ENCODE results near the gene INO80B.

- no peak for TF ChIP-seq TEAD4 (IDR thresholded peaks at IDR 0.05; ENCODE audit: low read depth, low read length)
- TF ChIP-seq SP1 (IDR thresholded peaks at IDR 0.05; ENCODE audit: low read depth, low read length): peak; percentile 97
- TF ChIP-seq EP300 (IDR thresholded peaks at IDR 0.05; ENCODE audit: borderline replicate concordance in 1 of 2, low read depth in 2 of 2, low read length in 2 of 2): no peak
- TF ChIP-seq CTCF (IDR thresholded peaks at IDR 0.05; ENCODE audit: control extremely low read depth in 1 of 3, insufficient read depth in 1 of 3, low read depth in 1 of 3, low read length in 3 of 3): no peak
- TF ChIP-seq POLR2AphosphoS5 (IDR thresholded peaks at IDR 0.05; ENCODE audit: low read depth, low read length): peak; percentile 31; the same call in 1 of the 2 replicates
- TF ChIP-seq POLR2A (IDR thresholded peaks at IDR 0.05; ENCODE audit: control extremely low read depth in 1 of 2, low read depth in 2 of 2, low read length in 2 of 2): peak in 1 of 2 experiments; percentile 83; a peak in 2 of 3 replicates
- no peak for TF ChIP-seq RNF2 (IDR thresholded peaks at IDR 0.05; ENCODE audit: borderline replicate concordance, low read depth, low read length, missing control alignments, poor library complexity, severe bottlenecking)
- TF ChIP-seq ATF3 (IDR thresholded peaks at IDR 0.05; ENCODE audit: insufficient read depth, low read depth, low read length): no peak
- TF ChIP-seq TAF1 (IDR thresholded peaks at IDR 0.05; ENCODE audit: low read depth, low read length): peak; percentile 29; the same call in 1 of the 2 replicates
- TF ChIP-seq BACH1 (IDR thresholded peaks at IDR 0.05; ENCODE audit: low read length): no peak
- TF ChIP-seq CEBPB (IDR thresholded peaks at IDR 0.05; ENCODE audit: low read depth, low read length): no peak
Observed at GRCh38 chr2:74458132-74458937, 3.4 kb downstream of the INO80B start, which contains the start of gene WBP1.
